PC-3 (cell line): Measurements from ENCODE around the gene PTP4A2.

Experiments
- EZH2phosphoT487 ChIP-seq: fragments of 300-600 bp; sonication (generic); IDR thresholded peaks from 2 replicates; pipeline ENCODE4 v1.6.1; 2018; ENCODE audit warnings: mild to moderate bottlenecking, antibody characterized with exemption, low read length, borderline replicate concordance
- TF ChIP-seq, protein P1 (sequence below): fragments of 300-600 bp; sonication (generic); conservative IDR thresholded peaks from 2 replicates; pipeline ENCODE4 v1.5.1; 2017; ENCODE audit warnings: antibody characterized with exemption, low read depth, mild to moderate bottlenecking, low read length

GRCh38 chr1:31857863-31858262 lies 80.3 kb downstream of the PTP4A2 start:
- TF ChIP-seq, protein P1, sequence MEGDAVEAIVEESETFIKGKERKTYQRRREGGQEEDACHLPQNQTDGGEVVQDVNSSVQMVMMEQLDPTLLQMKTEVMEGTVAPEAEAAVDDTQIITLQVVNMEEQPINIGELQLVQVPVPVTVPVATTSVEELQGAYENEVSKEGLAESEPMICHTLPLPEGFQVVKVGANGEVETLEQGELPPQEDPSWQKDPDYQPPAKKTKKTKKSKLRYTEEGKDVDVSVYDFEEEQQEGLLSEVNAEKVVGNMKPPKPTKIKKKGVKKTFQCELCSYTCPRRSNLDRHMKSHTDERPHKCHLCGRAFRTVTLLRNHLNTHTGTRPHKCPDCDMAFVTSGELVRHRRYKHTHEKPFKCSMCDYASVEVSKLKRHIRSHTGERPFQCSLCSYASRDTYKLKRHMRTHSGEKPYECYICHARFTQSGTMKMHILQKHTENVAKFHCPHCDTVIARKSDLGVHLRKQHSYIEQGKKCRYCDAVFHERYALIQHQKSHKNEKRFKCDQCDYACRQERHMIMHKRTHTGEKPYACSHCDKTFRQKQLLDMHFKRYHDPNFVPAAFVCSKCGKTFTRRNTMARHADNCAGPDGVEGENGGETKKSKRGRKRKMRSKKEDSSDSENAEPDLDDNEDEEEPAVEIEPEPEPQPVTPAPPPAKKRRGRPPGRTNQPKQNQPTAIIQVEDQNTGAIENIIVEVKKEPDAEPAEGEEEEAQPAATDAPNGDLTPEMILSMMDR, result no peak
- no peak for TF ChIP-seq EZH2phosphoT487
